GM12878 (cell line): ENCODE data around the gene PDCD11. TPM values are rescaled to one million over a fixed set of nuclear protein-coding genes. Genes with fewer than 3 reads are reported as not detected.
A peak's percentile ranks its signal among the peaks of the same experiment; 100 is the strongest.

ENCODE experiments used
- ATAC-seq: fragments of 200-7000 bp; cut with Tn5 transposase; 3 replicates; pipeline ENCODE4 v1.9.1; 2020; ENCODE audit warnings: mild to moderate bottlenecking, moderate library complexity
- BruUV-seq: library from RNA; stranded (reverse); fragments of 400-500 nt; replicated peaks from 2 replicates; lab custom pipeline; 2021; lab: Mats Ljungman, UMichigan
- CTCF ChIA-PET: fragments of 300-600 bp; sonication (Branson Sonifier 250); formaldehyde crosslinking; extraction: SDS; loops from one replicate; lab custom pipeline; 2021; ENCODE audit warnings: inconsistent platforms; lab: Yijun Ruan, JAX
- POLR2A ChIA-PET: fragments of 350-600 bp; formaldehyde crosslinking; extraction: SDS; loops from one replicate; lab custom pipeline; 2021; ENCODE audit warnings: inconsistent platforms; lab: Charles Lee
- RAD21 ChIA-PET: fragments of 300-600 bp; sonication (Branson Sonifier 250); formaldehyde crosslinking; loops from one replicate; lab custom pipeline; 2023; ENCODE audit warnings: antibody characterized with exemption; ENCODE audit not compliant: unreplicated experiment; lab: Charles Lee
- SMC1A ChIA-PET: fragments of 300-600 bp; sonication (Branson Sonifier 250); formaldehyde crosslinking; loops from one replicate; lab custom pipeline; 2023; ENCODE audit not compliant: unreplicated experiment, uncharacterized antibody; lab: Charles Lee
- DNase-seq: peaks from one replicate; pipeline ENCODE4 v3.0.0-alpha.2; 2011; ENCODE audit warnings: low read depth, low spot score
- FAIRE-seq: peaks from 3 replicates; lab custom pipeline; 2011; peaks lifted over from hg19 to GRCh38; lab: Jason Lieb, UNC
- H2AFZ ChIP-seq: 2 replicates; pipeline ENCODE4 v1.6.0; 2011; ENCODE audit warnings: low read depth, low read length, control low read depth; ENCODE audit not compliant: control insufficient read depth
- H3K27ac ChIP-seq: 2 replicates; pipeline ENCODE4 v1.5.1; 2011; ENCODE audit warnings: control low read depth; ENCODE audit not compliant: control insufficient read depth, insufficient read depth
- H3K27me3 ChIP-seq, 2 experiments: replicated peaks in 1 of 2; 2 replicates each; pipeline versions ENCODE4 v1.6.0 to v1.6.1; 2011; ENCODE audit warnings: low read length in 1 of 2; ENCODE audit not compliant: control insufficient read depth in 2 of 2, insufficient read depth in 2 of 2
- H3K36me3 ChIP-seq, 2 experiments: 2 replicates each; pipeline ENCODE4 v1.5.1; 2011; ENCODE audit warnings: low read length in 1 of 2; ENCODE audit not compliant: control insufficient read depth in 2 of 2, insufficient read depth in 2 of 2
- H3K4me1 ChIP-seq: 2 replicates; pipeline ENCODE4 v1.6.1; 2011; ENCODE audit warnings: mild to moderate bottlenecking, low read length, moderate library complexity, mixed read lengths; ENCODE audit not compliant: control insufficient read depth, insufficient read depth
- H3K4me2 ChIP-seq: 2 replicates; pipeline ENCODE4 v1.6.0; 2011; ENCODE audit warnings: control low read depth; ENCODE audit not compliant: control insufficient read depth, insufficient read depth
- H3K4me3 ChIP-seq: fragments of 200-600 bp; sonication (generic); 2 replicates; pipeline ENCODE4 v1.5.1; 2016
- H3K79me2 ChIP-seq: 2 replicates; pipeline ENCODE4 v1.6.0; 2011; ENCODE audit warnings: low read length; ENCODE audit not compliant: control insufficient read depth, insufficient read depth
- H3K9ac ChIP-seq: 2 replicates; pipeline ENCODE4 v1.8.0; 2011; ENCODE audit warnings: low read length, control low read depth, mixed read lengths; ENCODE audit not compliant: control insufficient read depth, insufficient read depth
- H3K9me3 ChIP-seq: replicated peaks from 3 replicates; pipeline ENCODE4 v1.5.1; 2011; ENCODE audit warnings: mild to moderate bottlenecking, low read length; ENCODE audit not compliant: control insufficient read depth, insufficient read depth
- H4K20me1 ChIP-seq: 2 replicates; pipeline ENCODE4 v1.6.0; 2011; ENCODE audit not compliant: control insufficient read depth, insufficient read depth
- CHD1 ChIP-seq: IDR thresholded peaks from 2 replicates; pipeline ENCODE4 v1.6.1; 2012; ENCODE audit warnings: low read depth, low read length, improper control_type of control experiment
- FOXM1 ChIP-seq: IDR thresholded peaks from 2 replicates; pipeline ENCODE4 v1.6.1; 2012; ENCODE audit warnings: low read depth, mild to moderate bottlenecking, inconsistent platforms, low read length, moderate library complexity
- MTA2 ChIP-seq: fragments of 450-650 bp; IDR thresholded peaks from 2 replicates; pipeline ENCODE4 v1.6.1; 2016; ENCODE audit warnings: low read depth, mild to moderate bottlenecking, moderate library complexity
- NFYB ChIP-seq: IDR thresholded peaks from 2 replicates; pipeline ENCODE4 v1.6.1; 2011; ENCODE audit warnings: low read depth, mild to moderate bottlenecking, low read length, improper control_type of control experiment, moderate library complexity; ENCODE audit not compliant: insufficient read depth
- SIX5 ChIP-seq: IDR thresholded peaks from 2 replicates; pipeline ENCODE4 v1.6.1; 2011; ENCODE audit warnings: mild to moderate bottlenecking, low read depth, low read length, moderate library complexity; ENCODE audit not compliant: severe bottlenecking
- TCF7 ChIP-seq: IDR thresholded peaks from 2 replicates; pipeline ENCODE4 v1.6.1; 2014; ENCODE audit warnings: antibody characterized with exemption, borderline replicate concordance
- whole genome bisulfite sequencing: methylation state at CpG from one replicate; pipeline ENCODE4 v1.1.6; 2016; ENCODE audit warnings: low lambda C conversion rate; ENCODE audit not compliant: insufficient replicate concordance, insufficient coverage; ENCODE audit errors: missing lambda C conversion rate; 5-methylcytosine and 5-hydroxymethylcytosine counted together
- in situ Hi-C: fragments of 300-500 bp; cut with MboI; formaldehyde crosslinking; loops from 9 replicates; pipeline ENCODE4 v1.14.3; 2018; ENCODE audit warnings: mixed read lengths
- intact Hi-C: fragments of 100-400 bp; cut with micrococcal nuclease; formaldehyde crosslinking; loops from one replicate; pipeline ENCODE4 v1.14.2; 2022; ENCODE audit not compliant: unreplicated experiment
- polyA plus RNA-seq, 11 experiments: library from polyadenylated mRNA; depleted of rRNA in 4 of 11; unstranded in 6 of 11; stranded (reverse) in 5 of 11; fragments of >200 nt; fragmentation: Nextera tagmentation in 4 of 11; fragmentation: Illumina TruSeq in 1 of 11; extraction: Ambion mirVana in 4 of 11; extraction: Trizol in 1 of 11; gene quantifications; 1 replicate in 1 of 11; 2 replicates in 10 of 11; pipeline versions ENCODE4 v1.2.1 to v1.2.3, GENCODE V29; 2011 to 2016; ENCODE audit warnings: inconsistent platforms in 2 of 11, missing spikeins in 2 of 11, low read depth in 1 of 11
- total RNA-seq, 4 experiments: library from RNA; depleted of rRNA in 3 of 4; stranded (reverse); fragments of >200 nt in 3 of 4; fragmentation: Illumina TruSeq in 1 of 4; extraction: Trizol in 1 of 4; gene quantifications; 2 replicates each; pipeline versions ENCODE4 v1.2.1 to v1.2.3, GENCODE V29; 2013 to 2021
- TF ChIP-seq, protein P1 (sequence below): fragments of 450-650 bp; IDR thresholded peaks from 2 replicates; pipeline ENCODE4 v1.6.1; 2016; ENCODE audit warnings: mild to moderate bottlenecking
- TF ChIP-seq, protein P2 (sequence below): fragments of 450-650 bp; IDR thresholded peaks from 2 replicates; pipeline ENCODE4 v1.6.1; 2017; ENCODE audit warnings: borderline replicate concordance
- TF ChIP-seq, protein P3 (sequence below): fragments of 450-650 bp; IDR thresholded peaks from 2 replicates; pipeline ENCODE4 v1.6.1; 2017; ENCODE audit warnings: mild to moderate bottlenecking, low read depth, inconsistent platforms; ENCODE audit not compliant: poor library complexity, severe bottlenecking
- TF ChIP-seq, protein P4 (sequence below): IDR thresholded peaks from 2 replicates; pipeline ENCODE4 v1.6.1; 2012; ENCODE audit warnings: low read depth, low read length, improper control_type of control experiment
- TF ChIP-seq, protein P5 (sequence below): fragments of 150-350 bp; IDR thresholded peaks from 2 replicates; pipeline ENCODE4 v1.6.1; 2014; ENCODE audit warnings: mild to moderate bottlenecking, low read depth, low read length

Gene PDCD11
- total and polyA plus RNA-seq, 10 of the 15 experiments (the other 5 are each of a cell fraction or from before 2014, with no cell fraction given), result 13.9 to 69.7 (median 44.8) TPM

DNA sequence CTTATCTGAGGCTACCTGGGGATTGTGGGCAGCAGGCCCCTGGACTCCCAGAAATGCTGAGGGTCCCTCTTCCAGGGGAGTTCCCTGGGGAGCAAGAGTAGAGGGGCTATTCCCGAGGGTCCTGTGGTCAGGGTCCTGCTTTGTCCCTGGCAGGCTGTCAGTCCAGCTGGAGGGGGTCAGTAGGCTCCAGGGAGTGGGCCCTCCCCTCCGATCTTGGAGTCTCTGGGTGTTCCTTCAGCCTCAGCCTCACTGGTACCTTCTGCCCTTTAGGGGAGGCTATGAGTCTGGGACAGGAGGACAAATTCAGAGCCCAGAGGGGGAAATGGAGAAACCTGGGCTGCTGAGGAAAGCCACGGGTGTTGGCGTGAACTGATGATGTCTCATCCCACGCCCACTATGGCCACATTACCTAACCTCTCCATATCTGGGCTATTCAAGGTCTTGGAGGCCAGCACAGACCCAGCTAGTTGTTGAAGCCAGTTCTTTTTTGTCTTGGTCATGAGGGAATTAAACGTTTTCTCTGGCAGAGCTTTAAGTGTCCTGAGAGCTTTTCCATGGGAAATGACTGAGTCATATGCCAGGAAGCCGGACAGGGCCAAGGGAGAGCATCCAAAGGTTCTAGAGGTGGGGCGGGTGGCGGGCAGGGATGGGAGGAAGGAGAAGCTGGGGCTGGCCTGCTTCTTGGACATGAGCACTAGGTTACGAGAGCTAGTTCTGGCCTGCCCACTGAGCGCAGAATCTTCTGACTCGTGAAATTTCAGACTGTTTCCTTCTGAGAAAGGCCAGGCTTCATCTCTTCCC lies 49.5 kb downstream of the PDCD11 start:
- RAD21 ChIA-PET, result interaction anchor here (1.0 to 2.5 kb wide), 2 partner anchors 20 to 37 kb away, joined by 3 to 7 read pairs; no protein-coding TSS in a partner anchor
- Histone ChIP-seq H3K36me3 (peaks cover 38 to 44% of the 10 kb centered on the region in 2 experiments), H3K27ac (no peak overlapping the region)
- no peak for TF ChIP-seq FOXM1
- TF ChIP-seq, protein P1, sequence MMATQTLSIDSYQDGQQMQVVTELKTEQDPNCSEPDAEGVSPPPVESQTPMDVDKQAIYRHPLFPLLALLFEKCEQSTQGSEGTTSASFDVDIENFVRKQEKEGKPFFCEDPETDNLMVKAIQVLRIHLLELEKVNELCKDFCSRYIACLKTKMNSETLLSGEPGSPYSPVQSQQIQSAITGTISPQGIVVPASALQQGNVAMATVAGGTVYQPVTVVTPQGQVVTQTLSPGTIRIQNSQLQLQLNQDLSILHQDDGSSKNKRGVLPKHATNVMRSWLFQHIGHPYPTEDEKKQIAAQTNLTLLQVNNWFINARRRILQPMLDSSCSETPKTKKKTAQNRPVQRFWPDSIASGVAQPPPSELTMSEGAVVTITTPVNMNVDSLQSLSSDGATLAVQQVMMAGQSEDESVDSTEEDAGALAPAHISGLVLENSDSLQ, result no peak
- TF ChIP-seq MTA2, result no peak
- TF ChIP-seq, protein P2, sequence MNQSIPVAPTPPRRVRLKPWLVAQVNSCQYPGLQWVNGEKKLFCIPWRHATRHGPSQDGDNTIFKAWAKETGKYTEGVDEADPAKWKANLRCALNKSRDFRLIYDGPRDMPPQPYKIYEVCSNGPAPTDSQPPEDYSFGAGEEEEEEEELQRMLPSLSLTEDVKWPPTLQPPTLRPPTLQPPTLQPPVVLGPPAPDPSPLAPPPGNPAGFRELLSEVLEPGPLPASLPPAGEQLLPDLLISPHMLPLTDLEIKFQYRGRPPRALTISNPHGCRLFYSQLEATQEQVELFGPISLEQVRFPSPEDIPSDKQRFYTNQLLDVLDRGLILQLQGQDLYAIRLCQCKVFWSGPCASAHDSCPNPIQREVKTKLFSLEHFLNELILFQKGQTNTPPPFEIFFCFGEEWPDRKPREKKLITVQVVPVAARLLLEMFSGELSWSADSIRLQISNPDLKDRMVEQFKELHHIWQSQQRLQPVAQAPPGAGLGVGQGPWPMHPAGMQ, result no peak
- no peak for TF ChIP-seq SIX5
- TF ChIP-seq, protein P3, sequence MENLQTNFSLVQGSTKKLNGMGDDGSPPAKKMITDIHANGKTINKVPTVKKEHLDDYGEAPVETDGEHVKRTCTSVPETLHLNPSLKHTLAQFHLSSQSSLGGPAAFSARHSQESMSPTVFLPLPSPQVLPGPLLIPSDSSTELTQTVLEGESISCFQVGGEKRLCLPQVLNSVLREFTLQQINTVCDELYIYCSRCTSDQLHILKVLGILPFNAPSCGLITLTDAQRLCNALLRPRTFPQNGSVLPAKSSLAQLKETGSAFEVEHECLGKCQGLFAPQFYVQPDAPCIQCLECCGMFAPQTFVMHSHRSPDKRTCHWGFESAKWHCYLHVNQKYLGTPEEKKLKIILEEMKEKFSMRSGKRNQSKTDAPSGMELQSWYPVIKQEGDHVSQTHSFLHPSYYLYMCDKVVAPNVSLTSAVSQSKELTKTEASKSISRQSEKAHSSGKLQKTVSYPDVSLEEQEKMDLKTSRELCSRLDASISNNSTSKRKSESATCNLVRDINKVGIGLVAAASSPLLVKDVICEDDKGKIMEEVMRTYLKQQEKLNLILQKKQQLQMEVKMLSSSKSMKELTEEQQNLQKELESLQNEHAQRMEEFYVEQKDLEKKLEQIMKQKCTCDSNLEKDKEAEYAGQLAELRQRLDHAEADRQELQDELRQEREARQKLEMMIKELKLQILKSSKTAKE, result no peak
- no peak for TF ChIP-seq TCF7
- TF ChIP-seq, protein P4, sequence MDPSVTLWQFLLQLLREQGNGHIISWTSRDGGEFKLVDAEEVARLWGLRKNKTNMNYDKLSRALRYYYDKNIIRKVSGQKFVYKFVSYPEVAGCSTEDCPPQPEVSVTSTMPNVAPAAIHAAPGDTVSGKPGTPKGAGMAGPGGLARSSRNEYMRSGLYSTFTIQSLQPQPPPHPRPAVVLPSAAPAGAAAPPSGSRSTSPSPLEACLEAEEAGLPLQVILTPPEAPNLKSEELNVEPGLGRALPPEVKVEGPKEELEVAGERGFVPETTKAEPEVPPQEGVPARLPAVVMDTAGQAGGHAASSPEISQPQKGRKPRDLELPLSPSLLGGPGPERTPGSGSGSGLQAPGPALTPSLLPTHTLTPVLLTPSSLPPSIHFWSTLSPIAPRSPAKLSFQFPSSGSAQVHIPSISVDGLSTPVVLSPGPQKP, result no peak
- TF ChIP-seq, protein P5, sequence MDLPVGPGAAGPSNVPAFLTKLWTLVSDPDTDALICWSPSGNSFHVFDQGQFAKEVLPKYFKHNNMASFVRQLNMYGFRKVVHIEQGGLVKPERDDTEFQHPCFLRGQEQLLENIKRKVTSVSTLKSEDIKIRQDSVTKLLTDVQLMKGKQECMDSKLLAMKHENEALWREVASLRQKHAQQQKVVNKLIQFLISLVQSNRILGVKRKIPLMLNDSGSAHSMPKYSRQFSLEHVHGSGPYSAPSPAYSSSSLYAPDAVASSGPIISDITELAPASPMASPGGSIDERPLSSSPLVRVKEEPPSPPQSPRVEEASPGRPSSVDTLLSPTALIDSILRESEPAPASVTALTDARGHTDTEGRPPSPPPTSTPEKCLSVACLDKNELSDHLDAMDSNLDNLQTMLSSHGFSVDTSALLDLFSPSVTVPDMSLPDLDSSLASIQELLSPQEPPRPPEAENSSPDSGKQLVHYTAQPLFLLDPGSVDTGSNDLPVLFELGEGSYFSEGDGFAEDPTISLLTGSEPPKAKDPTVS, result no peak
- TF ChIP-seq NFYB, result no peak
- TF ChIP-seq CHD1, result no peak
- TF ChIP-seq, all 136 proteins: peak for 0
- Histone ChIP-seq H3K4me2 (no peak overlapping the region), H3K9ac (no peak overlapping the region), H3K4me1 (peaks cover 13% of the 10 kb centered on the region), H3K79me2 (peaks cover 20% of the 10 kb centered on the region), H3K4me3 (no peak overlapping the region), H4K20me1 (no peaks in the 10 kb centered on the region; the same call in 1 of the 2 replicates), H2AFZ (no peak overlapping the region), H3K27me3 (no peaks in the 10 kb centered on the region), H3K9me3 (no peaks in the 10 kb centered on the region)
- FAIRE-seq (no peak), ATAC-seq (no peak), DNase-seq (no peak)
- intact Hi-C loops, result loop anchor here (5.0 kb wide), 1 partner anchor 36 kb away; no protein-coding TSS in a partner anchor
- WGBS, result 66% methylated on average over 11 of the region's 12 CpGs
- ChIA-PET CTCF (interaction anchor here (1.6 to 17.8 kb wide), 3 partner anchors 26 to 39 kb away, joined by 4 to 163 read pairs (median 7); partner anchors contain the start of gene CALHM3), POLR2A (interaction anchor here (2.1 kb wide), 1 partner anchor 24 kb away, joined by 6 read pairs; no protein-coding TSS in a partner anchor), SMC1A (interaction anchor here (0.7 to 9.6 kb wide), 3 partner anchors 9 to 35 kb away, joined by 3 to 124 read pairs (median 3); no protein-coding TSS in a partner anchor)
- BruUV-seq, result TSS peak; percentile 46
- in situ Hi-C loops, result no loop called here
